Measurements from ENCODE around the gene ALDH5A1.

ALDH5A1 gene

GRCh38 chr6:24565196-24565595, 70.4 kb downstream of the ALDH5A1 start:
- H3K9me2 ChIP-seq (replicated peaks; ENCODE audit: low read depth, low read length), result no peaks in the 10 kb centered on the region
- no peaks in the 10 kb centered on the region for H3K36me3 ChIP-seq (ENCODE audit: insufficient read depth, low read length)
- no peak overlapping the region for H3K4me2 ChIP-seq (ENCODE audit: low read depth, low read length, poor library complexity, severe bottlenecking)
- no peaks in the 10 kb centered on the region for H3K4me1 ChIP-seq (ENCODE audit: insufficient read depth, low read length, poor library complexity, severe bottlenecking)
- no peaks in the 10 kb centered on the region for H3K79me2 ChIP-seq (ENCODE audit: insufficient read depth, low read length)
- no peaks in the 10 kb centered on the region for H4K20me1 ChIP-seq (ENCODE audit: insufficient read depth, low read length, poor library complexity, severe bottlenecking)
- TF ChIP-seq CTCF (conservative IDR thresholded peaks at IDR 0.05; ENCODE audit: low read length) (no peak), EZH2phosphoT487 (IDR thresholded peaks at IDR 0.05; ENCODE audit: borderline replicate concordance) (no peak)
- no peaks in the 10 kb centered on the region for H3K27me3 ChIP-seq (ENCODE audit: insufficient read depth, low read length, poor library complexity, severe bottlenecking)
- H3K9me3 ChIP-seq (ENCODE audit: insufficient read depth, low read depth, low read length), result no peaks in the 10 kb centered on the region
- no peak overlapping the region for H2AFZ ChIP-seq (ENCODE audit: low read length)
- no peaks in the 10 kb centered on the region for H3F3A ChIP-seq (ENCODE audit: low read depth)
- H3K9ac ChIP-seq (ENCODE audit: low read depth, low read length, poor library complexity, severe bottlenecking), result no peak overlapping the region
- H3K4me3 ChIP-seq (ENCODE audit: low read length, poor library complexity, severe bottlenecking), result no peak overlapping the region

- no peak for TF ChIP-seq EZH2phosphoT487 (IDR thresholded peaks at IDR 0.05; ENCODE audit: borderline replicate concordance)
- no peak for TF ChIP-seq CTCF (conservative IDR thresholded peaks at IDR 0.05; ENCODE audit: low read length)
- Histone ChIP-seq H2AFZ (ENCODE audit: low read length) (no peak overlapping the region), H3K79me2 (ENCODE audit: insufficient read depth, low read length) (no peaks in the 10 kb centered on the region), H3F3A (ENCODE audit: low read depth) (no peaks in the 10 kb centered on the region), H3K4me3 (ENCODE audit: low read length, poor library complexity, severe bottlenecking) (no peak overlapping the region), H4K20me1 (ENCODE audit: insufficient read depth, low read length, poor library complexity, severe bottlenecking) (no peaks in the 10 kb centered on the region), H3K36me3 (ENCODE audit: insufficient read depth, low read length) (no peaks in the 10 kb centered on the region), H3K9me3 (ENCODE audit: insufficient read depth, low read depth, low read length) (no peaks in the 10 kb centered on the region), H3K9ac (ENCODE audit: low read depth, low read length, poor library complexity, severe bottlenecking) (no peak overlapping the region), H3K4me2 (ENCODE audit: low read depth, low read length, poor library complexity, severe bottlenecking) (no peak overlapping the region), H3K4me1 (ENCODE audit: insufficient read depth, low read length, poor library complexity, severe bottlenecking) (no peaks in the 10 kb centered on the region), H3K9me2 (replicated peaks; ENCODE audit: low read depth, low read length) (no peaks in the 10 kb centered on the region), H3K27me3 (ENCODE audit: insufficient read depth, low read length, poor library complexity, severe bottlenecking) (no peaks in the 10 kb centered on the region)
These were observed 71.4 kb downstream of the ALDH5A1 start for GRCh38 chr6:24566020-24566767.

- no peaks in the 10 kb centered on the region for H4K20me1 ChIP-seq (ENCODE audit: insufficient read depth, low read length, poor library complexity, severe bottlenecking)
- no peak overlapping the region for H3K4me3 ChIP-seq (ENCODE audit: low read length, poor library complexity, severe bottlenecking)
- no peaks in the 10 kb centered on the region for H3K4me1 ChIP-seq (ENCODE audit: insufficient read depth, low read length, poor library complexity, severe bottlenecking)
- no peaks in the 10 kb centered on the region for H3K9me2 ChIP-seq (replicated peaks; ENCODE audit: low read depth, low read length)
- no peaks in the 10 kb centered on the region for H3K79me2 ChIP-seq (ENCODE audit: insufficient read depth, low read length)
- no peak overlapping the region for H3K9ac ChIP-seq (ENCODE audit: low read depth, low read length, poor library complexity, severe bottlenecking)
- no peak overlapping the region for H3K4me2 ChIP-seq (ENCODE audit: low read depth, low read length, poor library complexity, severe bottlenecking)
- H2AFZ ChIP-seq (ENCODE audit: low read length), result no peak overlapping the region
- no peak for TF ChIP-seq CTCF (conservative IDR thresholded peaks at IDR 0.05; ENCODE audit: low read length)
- H3K9me3 ChIP-seq (ENCODE audit: insufficient read depth, low read depth, low read length), result no peaks in the 10 kb centered on the region
- no peaks in the 10 kb centered on the region for H3K27me3 ChIP-seq (ENCODE audit: insufficient read depth, low read length, poor library complexity, severe bottlenecking)
- no peaks in the 10 kb centered on the region for H3K36me3 ChIP-seq (ENCODE audit: insufficient read depth, low read length)
- no peaks in the 10 kb centered on the region for H3F3A ChIP-seq (ENCODE audit: low read depth)
These were observed 73.9 kb downstream of the ALDH5A1 start for GRCh38 chr6:24568683-24569082.
